Brain microvascular endothelial cell (primary cell): ENCODE measurements around the gene TXNL4B.

Source experiments
- DNase-seq: peaks from one replicate; pipeline ENCODE4 v3.0.0-alpha.2; 2020
- H3K27ac ChIP-seq: fragments of 250-450 bp; sonication (Bioruptor Pico); 2 replicates; pipeline ENCODE4 v1.5.1; 2020; ENCODE audit warnings: mild to moderate bottlenecking, moderate library complexity
- H3K27me3 ChIP-seq: fragments of 250-450 bp; sonication (Bioruptor Pico); replicated peaks from 2 replicates; pipeline ENCODE4 v1.5.1; 2020; ENCODE audit warnings: mild to moderate bottlenecking
- H3K36me3 ChIP-seq: fragments of 250-450 bp; sonication (Bioruptor Pico); replicated peaks from 2 replicates; pipeline ENCODE4 v1.5.1; 2020; ENCODE audit warnings: mild to moderate bottlenecking
- H3K4me3 ChIP-seq: 2 replicates; pipeline ENCODE4 v1.5.1; 2011; ENCODE audit warnings: low read depth, mild to moderate bottlenecking, control low read depth, low read length, moderate library complexity
- in situ Hi-C: cut with HindIII; loops from 2 replicates; pipeline ENCODE4 v1.10.0; 2017; ENCODE audit warnings: low sequenced_read_pairs, low pct_ligation_motif_present
- TF ChIP-seq, protein P1 (sequence below): IDR thresholded peaks from 2 replicates; pipeline ENCODE4 v1.5.1; 2011; ENCODE audit warnings: low read depth, mild to moderate bottlenecking, moderate library complexity, low read length, control low read depth, inconsistent platforms; ENCODE audit errors: missing control alignments

Gene TXNL4B

GRCh38 chr16:72050769-72051464 is 42.5 kb downstream of the TXNL4B start:
- Histone ChIP-seq H3K4me3 (no peak overlapping the region), H3K36me3 (no peaks in the 10 kb centered on the region), H3K27me3 (no peaks in the 10 kb centered on the region), H3K27ac (no peak overlapping the region)
- in situ Hi-C loops: no loop called here
- no peak for DNase-seq
- TF ChIP-seq, protein P1, sequence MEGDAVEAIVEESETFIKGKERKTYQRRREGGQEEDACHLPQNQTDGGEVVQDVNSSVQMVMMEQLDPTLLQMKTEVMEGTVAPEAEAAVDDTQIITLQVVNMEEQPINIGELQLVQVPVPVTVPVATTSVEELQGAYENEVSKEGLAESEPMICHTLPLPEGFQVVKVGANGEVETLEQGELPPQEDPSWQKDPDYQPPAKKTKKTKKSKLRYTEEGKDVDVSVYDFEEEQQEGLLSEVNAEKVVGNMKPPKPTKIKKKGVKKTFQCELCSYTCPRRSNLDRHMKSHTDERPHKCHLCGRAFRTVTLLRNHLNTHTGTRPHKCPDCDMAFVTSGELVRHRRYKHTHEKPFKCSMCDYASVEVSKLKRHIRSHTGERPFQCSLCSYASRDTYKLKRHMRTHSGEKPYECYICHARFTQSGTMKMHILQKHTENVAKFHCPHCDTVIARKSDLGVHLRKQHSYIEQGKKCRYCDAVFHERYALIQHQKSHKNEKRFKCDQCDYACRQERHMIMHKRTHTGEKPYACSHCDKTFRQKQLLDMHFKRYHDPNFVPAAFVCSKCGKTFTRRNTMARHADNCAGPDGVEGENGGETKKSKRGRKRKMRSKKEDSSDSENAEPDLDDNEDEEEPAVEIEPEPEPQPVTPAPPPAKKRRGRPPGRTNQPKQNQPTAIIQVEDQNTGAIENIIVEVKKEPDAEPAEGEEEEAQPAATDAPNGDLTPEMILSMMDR: no peak

DNA sequence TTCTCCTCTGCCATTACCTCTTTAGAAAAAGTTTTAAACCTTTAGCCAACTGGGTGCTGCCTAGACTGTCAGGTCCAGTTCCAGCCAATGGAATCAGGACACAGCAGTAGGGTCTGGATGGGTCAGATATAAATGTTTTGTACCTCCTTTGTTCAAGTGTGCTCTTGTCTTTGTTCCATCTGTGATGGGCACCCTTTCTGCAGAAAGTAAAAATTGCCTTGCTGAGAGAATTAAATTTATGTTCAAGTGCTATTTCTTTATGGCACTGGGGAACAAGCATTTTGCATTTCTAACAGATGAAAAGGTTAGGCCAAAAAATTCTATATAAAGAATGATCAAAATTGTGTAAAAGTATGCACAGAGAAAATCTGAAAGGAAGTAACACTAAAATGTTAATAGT is 44.3 kb downstream of the TXNL4B start:
- in situ Hi-C loops: no loop called here
- no peak overlapping the region for H3K27ac ChIP-seq
- TF ChIP-seq, protein P1: no peak
- no peaks in the 10 kb centered on the region for H3K27me3 ChIP-seq
- H3K4me3 ChIP-seq: no peak overlapping the region
- no peaks in the 10 kb centered on the region for H3K36me3 ChIP-seq
- DNase-seq: no peak

- in situ Hi-C loops: no loop called here
- Histone ChIP-seq H3K4me3 (no peak overlapping the region), H3K27me3 (no peaks in the 10 kb centered on the region), H3K36me3 (no peaks in the 10 kb centered on the region), H3K27ac (no peak overlapping the region)
- no peak for DNase-seq
- TF ChIP-seq, protein P1: no peak
Observed at GRCh38 chr16:72044825-72045359, 48.5 kb downstream of the TXNL4B start.

- H3K27ac ChIP-seq: no peak overlapping the region
- no peak for DNase-seq
- no peaks in the 10 kb centered on the region for H3K27me3 ChIP-seq
- TF ChIP-seq, protein P1: no peak
- H3K4me3 ChIP-seq: no peak overlapping the region
- H3K36me3 ChIP-seq: no peaks in the 10 kb centered on the region
- in situ Hi-C loops: no loop called here
Observed at GRCh38 chr16:72044296-72044695, 49.1 kb downstream of the TXNL4B start.

DNA sequence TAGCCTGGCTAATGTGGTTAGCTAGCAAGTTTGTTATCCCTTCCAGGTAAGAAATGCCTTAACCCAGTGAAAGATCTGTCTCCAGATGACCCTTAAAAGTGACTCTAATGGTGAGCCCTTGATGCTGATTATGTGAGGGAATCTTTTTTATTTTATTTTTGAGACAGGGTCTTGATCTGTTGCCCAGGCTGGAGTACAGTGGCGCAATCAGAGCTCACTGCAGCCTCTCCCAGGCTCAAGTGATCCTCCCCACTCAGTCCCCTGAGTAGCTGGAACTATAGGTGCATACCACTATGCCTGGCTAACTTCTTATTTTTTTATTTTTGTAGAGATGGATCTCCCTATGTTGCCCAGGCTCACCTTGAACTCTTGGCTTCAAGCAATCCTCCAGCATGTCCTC is 49.9 kb downstream of the TXNL4B start:
- Histone ChIP-seq H3K27me3 (no peaks in the 10 kb centered on the region), H3K36me3 (no peaks in the 10 kb centered on the region), H3K27ac (no peak overlapping the region), H3K4me3 (no peak overlapping the region)
- no peak for DNase-seq
- TF ChIP-seq, protein P1: no peak
- in situ Hi-C loops: no loop called here

DNA sequence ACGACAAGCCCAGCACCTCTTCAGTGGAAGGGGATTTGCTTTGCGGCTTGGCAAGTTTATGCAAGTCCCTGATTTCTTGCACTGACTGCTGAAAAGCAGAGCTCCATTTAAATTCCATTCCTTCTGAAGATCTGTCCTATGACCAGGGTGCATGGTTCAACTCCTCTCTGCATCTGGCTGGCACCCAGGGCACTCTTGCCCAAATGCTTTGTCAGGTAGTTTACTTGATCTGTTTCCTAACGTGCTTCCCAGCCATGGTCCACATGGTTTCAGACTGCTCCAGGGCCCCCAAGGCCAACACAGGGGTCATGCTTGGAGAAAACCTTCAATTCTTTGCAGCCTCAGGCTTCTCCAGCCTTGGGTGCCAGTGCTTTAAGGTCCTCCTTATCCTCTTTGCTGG is 50.4 kb downstream of the TXNL4B start:
- Histone ChIP-seq H3K27ac (no peak overlapping the region), H3K36me3 (no peaks in the 10 kb centered on the region), H3K27me3 (no peaks in the 10 kb centered on the region), H3K4me3 (no peak overlapping the region)
- in situ Hi-C loops: no loop called here
- DNase-seq: no peak
- TF ChIP-seq, protein P1: no peak
